Esophagus muscularis mucosa (tissue), 4 donors: ENCODE results near the gene RSPH3. TPM values are rescaled to one million over a fixed set of nuclear protein-coding genes. Genes with fewer than 3 reads are reported as not detected.
"Not testable (repeated sequence)": the region's sequence is repeated elsewhere in the genome, so short reads cannot be mapped to it uniquely, and the experiment has no call there.

ENCODE experiments used
- DNase-seq: peaks from one replicate; pipeline ENCODE4 v3.0.0-alpha.2; 2017; ENCODE audit errors: extremely low spot score
- H3K27ac ChIP-seq, 4 donors: fragments of 200-600 bp; sonication (generic); replicated peaks in 1 of 4; 1 replicate in 3 of 4; 2 replicates in 1 of 4; pipeline ENCODE4 v1.5.1; 2016 to 2019; ENCODE audit warnings: mild to moderate bottlenecking in 1 of 4
- H3K27me3 ChIP-seq, 4 donors: fragments of 200-600 bp; sonication (generic); one replicate each; pipeline versions ENCODE4 v1.5.1 to v1.6.0; 2016 to 2019
- H3K36me3 ChIP-seq, 4 donors: fragments of 200-600 bp; sonication (generic); one replicate each; pipeline ENCODE4 v1.5.1; 2016 to 2019
- H3K4me1 ChIP-seq, 4 donors: fragments of 200-600 bp; sonication (generic); one replicate each; pipeline ENCODE4 v1.5.1; 2016 to 2019
- H3K4me3 ChIP-seq, 4 donors: fragments of 200-600 bp; sonication (generic); 1 replicate in 2 of 4; 2 replicates in 2 of 4; pipeline ENCODE4 v1.5.1; 2016 to 2019; ENCODE audit warnings: mild to moderate bottlenecking in 4 of 4, moderate library complexity in 1 of 4
- H3K9me3 ChIP-seq, 4 donors: fragments of 200-600 bp; sonication (generic); 1 replicate in 3 of 4; 2 replicates in 1 of 4; pipeline ENCODE4 v1.5.1; 2016 to 2019
- CTCF ChIP-seq, 3 experiments: fragments of 200-600 bp in 2 of 3; fragments of 450-650 bp in 1 of 3; sonication (generic) in 2 of 3; IDR thresholded peaks; one replicate each; pipeline ENCODE4 v1.5.1; 2017 to 2019; ENCODE audit warnings: antibody characterized with exemption in 3 of 3, mild to moderate bottlenecking in 2 of 3, moderate library complexity in 1 of 3
- EP300 ChIP-seq: sonication (generic); formaldehyde crosslinking; IDR thresholded peaks from one replicate; pipeline ENCODE4 v1.6.1; 2017; ENCODE audit warnings: antibody characterized with exemption
- POLR2A ChIP-seq: fragments of 450-650 bp; IDR thresholded peaks from one replicate; pipeline ENCODE4 v1.6.1; 2017; ENCODE audit warnings: antibody characterized with exemption, moderate library complexity, mild to moderate bottlenecking, low read depth
- POLR2AphosphoS5 ChIP-seq, 2 donors: sonication (generic); formaldehyde crosslinking; IDR thresholded peaks; one replicate each; pipeline ENCODE4 v1.6.1; 2017; ENCODE audit warnings: antibody characterized with exemption in 2 of 2
- WGBS: methylation state at CpG from one replicate; pipeline ENCODE4 v1.1.5; 2018; 5-methylcytosine and 5-hydroxymethylcytosine counted together
- intact Hi-C: fragments of 100-400 bp; cut with DNase I; formaldehyde crosslinking; loops from one replicate; pipeline ENCODE4 v1.15.1; 2023
- total RNA-seq, 4 donors: library from RNA; depleted of rRNA; stranded (reverse); fragments of >200 nt; gene quantifications; one replicate each; pipeline versions ENCODE4 v1.1.0 to v1.2.1, GENCODE V29; 2016

The RSPH3 gene
- total RNA-seq, 4 donors from 2014 or later, result 10.6 to 21.5 (median 18.1) TPM

- Histone ChIP-seq H3K4me1 (no peaks in the 10 kb centered on the region), H3K4me3 (no peak overlapping the region), H3K27me3 (no peaks in the 10 kb centered on the region), H3K27ac (no peak overlapping the region), H3K9me3 (peaks cover 0 to 7% (median 0%) of the 10 kb centered on the region in 4 donors), H3K36me3 (no peaks in the 10 kb centered on the region)
- TF ChIP-seq CTCF (IDR thresholded peaks at IDR 0.05) (no peak), POLR2A (no peak), EP300 (no peak), POLR2AphosphoS5 (IDR thresholded peaks at IDR 0.05) (no peak)
- intact Hi-C loops, result no loop called here
- 88% methylated on average over 4 of the region's 4 CpGs for WGBS
- no peak for DNase-seq
These were observed 12.2 kb upstream of the RSPH3 start for GRCh38 chr6:159012201-159012600.

GRCh38 chr6:159010037-159010612 lies 10.1 kb upstream of the RSPH3 start:
- H3K27ac ChIP-seq, H3K4me1 ChIP-seq, DNase-seq, H3K4me3 ChIP-seq, intact Hi-C loops, H3K27me3 ChIP-seq, H3K36me3 ChIP-seq, H3K9me3 ChIP-seq: not testable (repeated sequence)
- WGBS, result 80% methylated on average over 7 of the region's 7 CpGs

- Histone ChIP-seq H3K27me3 (no peaks in the 10 kb centered on the region), H3K4me3 (peak overlapping the region in 1 of 4 donors; percentile 6), H3K27ac (no peak overlapping the region), H3K9me3 (no peaks in the 10 kb centered on the region), H3K4me1 (no peaks in the 10 kb centered on the region), H3K36me3 (no peaks in the 10 kb centered on the region)
- DNase-seq, result no peak
- 78% methylated on average over 10 of the region's 10 CpGs for WGBS
- TF ChIP-seq CTCF (IDR thresholded peaks at IDR 0.05) (peak; percentile 22 to 44 (median 35)), EP300 (no peak)
- intact Hi-C loops, result no loop called here
These were observed 8.8 kb upstream of the RSPH3 start for GRCh38 chr6:159008656-159009288.

GRCh38 chr6:159007510-159007909 lies 7.5 kb upstream of the RSPH3 start:
- no peaks in the 10 kb centered on the region for H3K4me1 ChIP-seq
- H3K36me3 ChIP-seq, result no peaks in the 10 kb centered on the region
- H3K27ac ChIP-seq, result no peak overlapping the region
- no peak for TF ChIP-seq CTCF (IDR thresholded peaks at IDR 0.05)
- TF ChIP-seq EP300, result no peak
- no peak for TF ChIP-seq POLR2AphosphoS5 (IDR thresholded peaks at IDR 0.05)
- no peak for TF ChIP-seq POLR2A
- H3K27me3 ChIP-seq, result no peaks in the 10 kb centered on the region
- H3K9me3 ChIP-seq, result no peaks in the 10 kb centered on the region
- intact Hi-C loops, result no loop called here
- WGBS, result 87% methylated on average over 5 of the region's 5 CpGs
- no peak overlapping the region for H3K4me3 ChIP-seq
- no peak for DNase-seq

GRCh38 chr6:159005436-159005835 lies 5.4 kb upstream of the RSPH3 start:
- intact Hi-C loops, result no loop called here
- H3K27ac ChIP-seq, result no peak overlapping the region
- DNase-seq, result no peak
- H3K9me3 ChIP-seq, result no peaks in the 10 kb centered on the region
- TF ChIP-seq CTCF (IDR thresholded peaks at IDR 0.05), result no peak
- TF ChIP-seq POLR2A, result no peak
- TF ChIP-seq EP300, result no peak
- no peak for TF ChIP-seq POLR2AphosphoS5 (IDR thresholded peaks at IDR 0.05)
- no peak overlapping the region for H3K4me3 ChIP-seq
- 93% methylated on average over 5 of the region's 5 CpGs for WGBS
- H3K36me3 ChIP-seq, result no peaks in the 10 kb centered on the region
- no peaks in the 10 kb centered on the region for H3K27me3 ChIP-seq
- peaks cover 3 to 9% (median 7%) of the 10 kb centered on the region in 4 donors for H3K4me1 ChIP-seq
